Activated CD4-positive, alpha-beta T cell treated with anti-CD3 and anti-CD28 coated beads for 4 hours (primary cell): ENCODE measurements around the gene PAMR1.
"Not testable (repeated sequence)": the region's sequence is repeated elsewhere in the genome, so short reads cannot be mapped to it uniquely, and the experiment has no call there.

Experiments used
- DNase-seq, 2 donors: peaks; one replicate each; pipeline ENCODE4 v3.0.0-alpha.2; 2020

Gene PAMR1, protein sequence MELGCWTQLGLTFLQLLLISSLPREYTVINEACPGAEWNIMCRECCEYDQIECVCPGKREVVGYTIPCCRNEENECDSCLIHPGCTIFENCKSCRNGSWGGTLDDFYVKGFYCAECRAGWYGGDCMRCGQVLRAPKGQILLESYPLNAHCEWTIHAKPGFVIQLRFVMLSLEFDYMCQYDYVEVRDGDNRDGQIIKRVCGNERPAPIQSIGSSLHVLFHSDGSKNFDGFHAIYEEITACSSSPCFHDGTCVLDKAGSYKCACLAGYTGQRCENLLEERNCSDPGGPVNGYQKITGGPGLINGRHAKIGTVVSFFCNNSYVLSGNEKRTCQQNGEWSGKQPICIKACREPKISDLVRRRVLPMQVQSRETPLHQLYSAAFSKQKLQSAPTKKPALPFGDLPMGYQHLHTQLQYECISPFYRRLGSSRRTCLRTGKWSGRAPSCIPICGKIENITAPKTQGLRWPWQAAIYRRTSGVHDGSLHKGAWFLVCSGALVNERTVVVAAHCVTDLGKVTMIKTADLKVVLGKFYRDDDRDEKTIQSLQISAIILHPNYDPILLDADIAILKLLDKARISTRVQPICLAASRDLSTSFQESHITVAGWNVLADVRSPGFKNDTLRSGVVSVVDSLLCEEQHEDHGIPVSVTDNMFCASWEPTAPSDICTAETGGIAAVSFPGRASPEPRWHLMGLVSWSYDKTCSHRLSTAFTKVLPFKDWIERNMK

DNA sequence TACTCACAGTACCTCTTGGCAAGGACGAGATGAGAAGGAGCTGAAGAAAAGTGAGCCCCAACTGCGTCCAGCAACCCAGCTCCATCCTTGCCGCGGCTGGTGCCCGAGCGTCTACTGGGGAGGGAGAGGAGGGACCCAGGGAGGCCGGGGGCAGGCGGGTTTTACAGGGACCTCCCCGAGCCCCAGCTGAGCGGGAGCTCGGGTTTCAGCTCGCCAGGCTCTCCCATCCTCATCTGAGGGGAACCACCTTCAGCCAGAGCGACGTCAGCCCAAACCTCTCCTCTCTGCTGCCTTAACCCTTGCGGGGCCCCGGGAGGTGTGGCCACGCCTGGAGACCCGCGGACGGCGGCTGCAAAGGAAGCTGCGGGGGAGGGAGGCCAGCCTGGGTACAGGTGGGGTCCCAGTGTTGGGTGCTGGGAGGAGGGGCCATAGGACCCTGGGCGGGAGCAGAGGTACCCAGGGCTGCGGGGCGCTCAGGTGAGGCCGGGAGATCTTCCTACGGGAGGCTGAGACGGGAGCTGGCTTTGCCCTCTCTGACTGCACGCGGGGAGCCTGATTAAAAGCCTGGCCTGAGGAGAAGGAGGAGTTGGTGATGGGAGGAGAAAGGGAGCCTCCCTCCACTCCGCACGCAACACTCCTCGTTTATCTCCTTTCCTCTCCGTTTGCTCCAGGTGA lies at the start of gene PAMR1:
Gene PAMR1 (minus strand): TSS at position 116 of the 675 bp plus-strand sequence. CDS start 31 bp downstream, at position 85.
- DNase-seq: no peak

DNA sequence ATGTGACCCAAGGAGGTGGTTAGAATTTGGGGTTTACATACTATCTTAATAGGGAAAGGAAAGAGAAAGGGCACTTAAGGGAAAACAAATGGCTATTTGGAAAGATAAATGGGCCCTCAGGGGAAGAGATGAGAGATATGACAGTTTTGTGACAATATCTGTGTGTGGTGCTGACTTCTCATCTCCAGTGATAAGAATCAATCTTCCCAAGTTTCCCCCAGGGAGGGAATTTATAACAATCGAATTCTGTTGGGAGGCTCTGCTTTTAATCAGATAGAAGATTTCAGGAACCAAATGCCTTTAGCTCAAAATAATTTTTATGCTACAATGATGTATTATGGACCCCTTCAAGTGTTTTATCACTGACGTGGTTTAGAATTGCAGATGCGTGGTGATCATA lies 46.3 kb upstream of the PAMR1 start:
- DNase-seq: no peak

DNA sequence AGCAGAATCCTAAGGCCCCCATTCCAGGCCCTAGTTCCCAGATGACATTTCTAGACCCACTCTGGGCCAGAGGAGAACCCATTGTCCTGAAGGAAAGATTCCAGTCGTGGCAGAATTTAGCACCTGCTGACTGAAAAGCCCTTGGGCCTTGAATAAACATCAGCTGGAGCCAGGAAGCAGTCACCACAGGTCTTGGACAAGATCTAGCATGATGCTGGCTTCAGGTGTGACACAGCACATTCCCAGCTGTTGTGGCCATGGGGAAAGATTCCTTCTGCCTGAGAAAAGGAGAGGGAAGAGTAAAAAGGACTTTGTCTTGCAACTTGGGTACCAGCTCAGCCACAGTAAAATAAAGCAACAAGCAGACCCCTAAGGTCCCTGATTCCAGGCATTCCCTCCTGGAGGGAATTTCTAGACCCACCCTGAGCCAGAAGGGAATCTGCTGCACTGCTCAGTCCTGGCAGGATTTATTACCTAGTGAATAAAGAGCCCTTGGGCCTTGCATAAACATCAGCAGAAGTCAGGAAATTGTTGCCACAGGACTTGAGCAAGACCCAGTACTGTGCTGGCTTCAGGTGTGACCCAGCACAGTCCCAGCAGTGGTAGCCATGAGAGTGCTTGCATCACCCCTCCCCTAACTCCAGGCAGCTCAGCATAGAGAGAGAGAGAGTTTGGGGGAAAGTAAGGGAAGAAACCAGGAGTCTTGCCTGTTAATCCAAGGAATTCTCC lies 42.5 kb upstream of the PAMR1 start:
- no peak for DNase-seq

DNA sequence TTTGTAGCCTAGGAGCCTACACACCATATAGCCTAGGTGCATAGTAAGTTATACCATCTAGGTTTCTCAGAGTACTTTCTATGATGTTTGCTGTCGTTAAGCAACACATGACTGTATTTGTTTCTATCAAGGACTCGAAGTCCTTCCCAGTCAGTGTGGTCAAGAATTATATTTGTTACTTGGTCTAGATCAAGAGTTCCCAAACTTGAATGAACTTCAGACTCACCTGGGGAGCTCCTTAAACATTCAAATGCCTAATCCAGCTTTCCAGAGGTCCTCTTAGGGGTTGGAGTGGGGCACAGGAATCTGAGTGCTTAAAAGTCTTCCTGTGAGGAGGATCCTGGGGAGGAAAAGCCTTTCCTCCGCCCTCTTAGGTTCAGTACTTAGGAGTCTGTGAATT lies 41.5 kb upstream of the PAMR1 start:
- no peak for DNase-seq

DNA sequence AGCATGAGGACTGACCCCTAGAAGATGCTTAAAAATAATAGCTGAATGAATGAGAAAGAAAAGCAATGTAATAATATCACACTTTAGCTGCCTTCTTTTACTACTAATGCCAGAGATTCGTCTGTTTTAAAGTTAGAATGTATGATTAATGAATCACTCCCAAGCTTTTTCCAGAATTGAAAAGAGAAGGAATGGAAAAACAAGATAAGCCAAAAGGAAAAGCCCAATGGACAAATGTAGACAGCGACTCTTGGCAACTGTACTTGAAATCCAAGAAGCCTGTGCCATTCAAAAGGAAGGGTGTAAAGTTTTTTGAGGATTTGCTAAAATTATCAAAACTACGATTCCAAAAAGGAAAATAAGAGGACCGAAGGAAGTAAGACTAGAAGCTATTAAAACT lies 40.8 kb upstream of the PAMR1 start:
- DNase-seq: no peak

DNA sequence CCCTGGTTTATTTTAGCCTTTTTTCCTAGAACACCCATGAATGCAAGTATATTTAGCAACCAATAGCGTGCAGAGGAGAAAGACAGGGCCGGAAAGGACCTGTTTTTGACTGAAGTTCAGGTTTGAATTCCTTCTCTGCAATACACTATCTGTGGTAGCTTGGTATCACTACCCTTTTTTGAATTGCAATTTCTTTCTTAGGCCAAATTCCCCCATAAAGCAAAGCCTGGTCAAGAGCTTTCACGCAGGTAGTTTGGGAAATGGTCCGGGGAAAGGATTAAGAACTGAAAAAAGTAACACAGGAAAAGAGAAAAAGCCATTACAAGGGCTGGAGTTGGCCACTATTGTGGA lies 38.8 kb upstream of the PAMR1 start:
- no peak for DNase-seq

DNA sequence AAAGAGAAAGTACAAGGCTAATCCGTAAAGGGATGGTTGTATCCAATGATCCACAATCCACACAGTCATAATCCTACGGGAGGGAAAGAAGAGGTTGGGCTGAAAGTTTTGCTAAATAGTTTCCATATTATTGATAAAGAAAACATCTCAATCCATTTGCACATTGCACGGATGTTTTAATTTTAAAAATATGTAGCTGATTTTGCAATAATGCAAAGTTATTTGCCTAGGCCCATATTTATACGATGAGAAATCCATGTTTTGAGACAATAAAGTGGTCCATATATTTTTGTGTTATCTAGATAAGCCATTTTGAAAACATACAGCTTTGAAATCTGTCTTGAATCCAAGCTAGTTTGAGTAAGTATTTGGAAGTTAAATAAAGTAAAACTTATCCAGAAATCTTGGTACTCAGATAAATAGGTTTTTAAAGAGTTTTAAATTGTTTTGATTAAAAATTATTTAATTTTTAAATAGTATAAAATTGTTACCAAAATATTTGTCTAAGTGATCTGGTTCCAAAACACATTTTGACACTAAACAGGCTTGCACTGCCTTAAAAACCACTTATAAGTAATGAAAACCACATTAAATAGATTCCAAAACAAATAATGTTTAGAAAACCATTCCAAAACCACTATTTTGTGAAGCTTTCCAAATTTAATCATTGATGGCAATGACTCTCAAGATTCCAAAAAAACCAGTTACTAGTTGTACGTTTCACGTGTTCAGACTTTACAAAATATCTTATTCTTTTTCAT lies 38.2 kb upstream of the PAMR1 start:
- DNase-seq: no peak

DNA sequence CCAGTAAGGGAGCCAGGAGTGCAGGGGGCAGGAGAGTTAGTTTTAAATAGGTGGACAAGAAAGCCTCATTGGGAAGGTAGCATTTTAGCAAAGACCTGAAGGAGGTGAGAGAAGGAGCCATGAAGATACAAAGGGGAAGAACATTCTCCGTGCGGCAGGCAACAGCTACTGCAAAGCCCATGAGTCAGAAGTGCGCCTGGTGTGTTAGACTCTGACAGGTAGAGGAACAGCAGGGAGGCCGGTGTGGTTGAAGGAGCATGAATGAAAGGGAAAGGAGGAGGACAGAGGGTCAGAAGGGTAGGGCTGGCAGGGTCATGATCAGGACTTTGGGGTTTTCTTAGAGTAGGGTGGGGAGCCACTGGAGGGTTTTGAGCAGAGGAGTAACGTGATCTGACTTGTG lies 34.5 kb upstream of the PAMR1 start:
- no peak for DNase-seq

DNA sequence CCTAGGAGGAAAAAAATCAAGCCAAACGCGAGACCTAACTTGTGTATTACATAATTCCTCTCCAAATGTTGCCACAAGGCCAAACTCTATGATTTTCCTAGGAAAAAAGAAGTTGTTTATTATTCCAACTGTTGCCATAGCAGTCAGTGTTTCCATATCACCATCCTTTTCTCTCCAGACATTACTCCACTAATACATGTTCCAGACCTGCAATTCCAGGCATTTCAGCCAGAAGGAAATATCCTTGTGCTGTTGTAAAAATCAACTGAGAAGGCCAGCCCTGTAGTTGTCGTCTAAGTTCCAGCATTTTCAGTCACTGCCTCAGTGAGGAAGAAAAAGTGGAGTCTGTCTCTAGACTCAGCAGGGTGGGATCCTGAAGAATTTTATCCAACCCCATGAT lies 33.1 kb upstream of the PAMR1 start:
- DNase-seq: no peak

DNA sequence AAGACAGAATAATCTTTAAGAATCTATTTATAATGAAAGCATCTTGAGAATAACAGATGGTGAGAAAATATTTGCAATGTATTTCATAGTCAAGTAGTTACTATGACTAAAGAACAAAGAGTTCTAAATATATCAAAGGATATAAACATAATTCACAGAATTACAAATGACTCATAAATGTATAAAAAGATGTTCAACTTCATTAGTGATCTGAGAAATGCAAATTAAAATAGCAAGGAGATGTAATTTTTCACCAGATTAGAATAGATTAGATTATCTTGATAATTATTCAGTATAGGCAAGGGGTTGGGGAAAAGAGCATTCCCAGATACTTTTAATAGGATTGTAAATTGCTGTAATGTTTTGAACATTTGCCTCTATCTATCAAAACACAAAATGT lies 30.1 kb upstream of the PAMR1 start:
- no peak for DNase-seq

DNA sequence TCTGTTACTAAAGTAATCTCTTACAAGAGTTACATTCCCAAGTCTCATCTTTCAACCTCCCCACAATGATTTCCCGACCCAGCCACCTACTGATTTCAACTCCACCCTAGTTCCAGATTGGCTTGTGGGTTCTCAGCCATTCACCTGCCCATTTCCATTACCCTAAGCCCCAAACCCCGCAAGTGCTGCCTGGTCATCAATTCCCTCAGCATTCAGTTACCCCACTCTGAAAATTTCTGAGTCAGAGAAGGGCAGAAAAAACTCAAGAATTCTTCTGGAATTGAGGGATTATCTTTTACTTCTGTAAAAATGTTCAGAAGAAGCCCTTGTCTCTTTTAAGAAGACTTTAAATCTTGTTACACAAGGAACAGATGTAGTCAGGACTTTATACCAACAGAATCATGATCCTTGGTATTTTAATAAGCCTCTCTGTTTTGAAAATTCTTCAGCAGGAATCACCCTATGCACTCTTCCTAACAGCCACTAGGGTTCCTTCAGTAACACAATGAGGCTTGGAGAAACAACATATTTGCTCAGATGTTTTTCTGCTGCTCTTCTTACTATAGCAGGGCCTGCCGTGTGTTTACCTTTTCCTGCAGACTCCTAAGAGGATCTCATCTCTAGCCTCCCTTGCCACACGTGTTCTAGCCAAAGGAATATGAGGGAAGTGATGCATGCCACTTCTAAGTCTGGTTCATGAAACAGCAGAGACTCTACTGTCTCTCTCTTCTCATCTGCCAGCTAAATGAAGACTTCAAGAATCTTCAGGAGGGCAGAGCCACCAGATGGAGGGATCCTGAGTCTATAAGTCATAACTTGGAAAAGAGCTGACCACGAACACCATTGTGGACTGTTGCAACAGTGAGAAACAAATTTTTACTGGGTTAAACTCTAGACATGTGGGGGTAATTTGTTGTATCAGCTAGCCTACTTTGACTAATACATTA lies 29.3 kb upstream of the PAMR1 start:
- no peak for DNase-seq

DNA sequence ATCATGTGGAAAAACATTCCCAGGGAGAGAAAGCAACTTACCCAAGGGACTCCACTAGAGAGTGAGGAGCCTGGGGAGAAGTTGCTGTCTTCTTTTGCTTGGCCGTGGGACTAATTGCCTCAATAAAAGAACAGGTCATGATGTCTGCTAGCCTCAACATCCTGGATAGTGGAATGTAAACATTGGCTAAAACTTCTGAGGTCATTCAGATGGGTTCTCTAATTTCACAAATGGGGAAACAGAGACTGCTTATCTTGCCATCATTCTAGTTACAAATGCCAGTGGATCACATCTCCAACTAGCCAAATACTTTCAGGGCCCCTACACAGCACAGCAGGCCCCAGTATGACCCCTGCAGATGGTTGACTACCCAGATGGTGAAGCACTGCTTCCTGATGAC lies 28.4 kb upstream of the PAMR1 start:
- no peak for DNase-seq

DNA sequence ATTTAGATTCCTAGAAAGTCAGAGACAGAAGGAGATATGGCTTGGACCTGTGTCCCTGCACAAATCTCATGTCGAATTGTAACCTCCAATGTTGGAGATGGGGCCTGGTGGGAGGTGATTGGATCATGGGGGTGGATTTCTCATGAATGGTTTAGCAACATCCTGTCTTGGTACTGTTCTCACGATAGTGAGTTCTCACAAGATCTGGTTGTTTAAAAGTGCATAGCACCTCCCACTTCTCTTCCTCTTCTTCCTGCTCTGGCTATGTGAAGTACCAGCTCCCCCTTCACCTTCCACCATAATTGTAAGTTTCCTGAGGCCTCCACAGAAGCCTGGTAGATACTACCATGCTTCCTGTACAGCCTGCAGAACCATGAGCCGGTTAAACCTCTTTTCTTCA lies 27.6 kb upstream of the PAMR1 start:
- no peak for DNase-seq

DNA sequence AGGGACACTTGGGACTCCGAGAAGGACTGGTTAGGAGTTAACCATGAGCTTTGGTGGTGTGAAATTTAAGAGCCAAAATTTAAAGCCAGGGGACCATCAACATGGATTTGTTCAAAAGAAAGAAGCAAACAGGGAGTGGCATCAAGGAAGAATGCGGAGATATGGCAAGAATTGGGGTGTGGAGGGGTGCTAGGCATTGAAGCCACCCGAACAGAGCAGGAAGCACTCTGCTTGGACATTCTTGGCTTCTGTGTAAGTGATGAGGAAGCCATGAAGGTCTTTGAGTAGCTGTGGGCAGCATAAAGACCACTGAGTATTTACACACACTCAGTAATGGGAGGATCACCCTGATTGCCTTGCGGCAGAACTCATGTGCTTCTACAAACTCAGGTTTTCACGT lies 27.2 kb upstream of the PAMR1 start:
- no peak for DNase-seq

DNA sequence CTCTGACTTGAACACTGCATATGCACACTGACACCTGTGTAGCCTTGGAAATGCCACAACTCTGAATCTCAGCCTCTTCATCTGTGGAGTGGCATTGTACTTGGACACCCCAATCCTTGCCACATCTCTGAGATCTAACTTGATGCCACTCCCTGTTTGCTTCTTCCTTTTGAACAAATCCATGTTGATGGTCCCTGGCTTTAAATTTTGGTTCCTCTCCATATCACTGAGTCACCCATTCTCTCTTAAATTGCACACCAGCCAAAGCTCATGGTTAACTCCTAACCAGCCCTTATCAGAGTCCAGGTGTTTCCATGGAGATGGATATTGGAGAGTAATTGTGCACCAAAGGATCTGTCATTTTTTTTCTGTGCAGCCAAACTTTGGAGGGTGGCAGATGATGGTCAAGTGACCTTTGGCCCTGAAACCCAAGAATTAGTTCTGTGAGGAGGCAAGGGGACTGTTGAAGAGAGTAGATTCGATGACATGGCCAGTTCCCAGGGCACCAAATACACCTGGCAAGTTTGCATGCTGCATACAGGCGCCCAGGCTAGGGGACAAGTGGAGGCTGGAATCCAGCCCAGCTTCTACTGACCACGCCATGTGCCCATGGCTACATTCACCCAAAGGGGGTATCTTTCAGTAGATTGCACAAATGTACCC lies 25.1 kb upstream of the PAMR1 start:
- DNase-seq: no peak

DNA sequence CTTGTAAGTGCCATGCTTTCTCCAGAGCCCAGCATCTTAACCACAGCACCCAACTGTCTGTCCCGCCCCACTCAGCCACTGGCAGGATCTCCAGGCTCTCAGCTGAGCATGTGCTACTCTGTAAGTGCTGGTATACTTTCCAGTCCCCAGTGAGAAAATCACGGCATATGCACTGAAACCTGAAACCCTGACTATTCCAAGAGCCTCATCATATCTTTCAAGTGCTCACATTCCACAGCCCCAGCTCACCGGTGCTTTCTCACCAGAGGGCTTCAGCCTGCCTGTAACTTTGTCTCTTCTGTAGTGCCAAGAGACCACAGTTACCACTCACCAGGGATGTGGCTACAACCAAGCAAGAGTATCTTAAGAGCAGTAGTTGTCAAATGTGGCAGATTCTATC lies 24.4 kb upstream of the PAMR1 start:
- no peak for DNase-seq

DNA sequence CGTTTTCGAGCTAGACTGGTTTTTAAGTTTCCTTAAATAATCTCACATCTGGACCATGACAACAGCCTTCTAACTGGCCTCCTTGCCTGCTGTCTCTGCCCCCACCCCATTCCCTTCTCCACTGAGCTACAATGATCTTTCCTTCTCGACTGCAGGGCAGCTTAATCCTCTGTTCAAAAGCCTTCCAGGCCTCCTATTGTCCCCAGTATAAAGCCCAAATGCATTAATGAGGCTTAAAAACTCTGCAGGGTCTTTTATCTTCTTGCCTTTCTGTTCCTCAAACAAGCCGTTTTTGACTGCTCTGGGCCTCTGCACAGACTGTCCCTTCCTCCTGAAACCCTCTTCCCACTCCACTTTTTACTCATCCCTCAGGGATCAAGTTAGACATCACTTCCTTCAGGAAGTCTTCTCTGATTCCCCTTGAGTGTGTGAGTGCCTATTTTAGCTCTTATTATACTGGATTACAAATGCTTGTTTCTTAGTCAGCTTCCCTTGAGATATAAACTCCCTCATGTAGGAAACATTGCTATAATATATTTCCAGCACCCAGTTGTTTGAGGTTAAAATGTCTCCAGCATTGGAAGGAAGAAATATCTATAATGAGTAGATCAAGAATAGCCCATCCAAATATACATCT lies 23.6 kb upstream of the PAMR1 start:
- no peak for DNase-seq

DNA sequence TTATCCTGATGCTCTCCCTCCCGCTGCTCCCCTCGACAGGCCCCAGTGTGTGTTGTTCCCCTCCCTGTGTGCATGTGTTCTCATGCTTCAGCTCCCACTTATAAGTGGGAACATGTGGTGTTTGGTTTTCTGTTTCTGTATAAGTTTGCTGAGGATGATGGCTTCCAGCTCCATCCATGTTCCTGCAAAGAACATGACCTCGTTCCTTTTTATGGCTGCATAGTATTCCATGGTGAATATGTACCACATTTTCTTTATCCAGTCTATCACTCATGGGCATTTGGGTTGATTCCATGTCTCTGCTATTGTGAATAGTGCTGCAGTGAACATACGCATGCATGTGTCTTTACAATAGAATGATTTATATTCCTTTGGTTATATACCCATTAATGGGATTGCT lies 22.6 kb upstream of the PAMR1 start:
- not testable (repeated sequence) for DNase-seq

DNA sequence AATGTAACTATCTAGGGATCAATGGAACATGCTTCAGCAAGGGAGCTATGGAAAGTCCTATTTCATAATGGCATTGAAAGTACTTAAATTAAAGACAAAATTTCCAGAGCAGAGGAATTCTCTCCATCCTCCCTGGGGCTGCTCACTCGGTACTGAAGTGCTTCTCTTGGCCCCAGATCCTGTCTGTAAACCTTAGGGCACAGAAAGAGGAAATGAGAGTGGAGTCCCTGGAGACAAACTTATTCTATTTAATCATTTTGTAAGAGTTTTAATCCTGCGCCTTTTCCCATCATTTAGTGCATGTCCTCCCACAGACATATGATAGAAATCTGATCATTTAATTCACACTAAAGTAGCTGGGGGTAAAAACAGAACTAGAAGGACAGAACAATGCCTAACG lies 20.9 kb upstream of the PAMR1 start:
- no peak for DNase-seq

DNA sequence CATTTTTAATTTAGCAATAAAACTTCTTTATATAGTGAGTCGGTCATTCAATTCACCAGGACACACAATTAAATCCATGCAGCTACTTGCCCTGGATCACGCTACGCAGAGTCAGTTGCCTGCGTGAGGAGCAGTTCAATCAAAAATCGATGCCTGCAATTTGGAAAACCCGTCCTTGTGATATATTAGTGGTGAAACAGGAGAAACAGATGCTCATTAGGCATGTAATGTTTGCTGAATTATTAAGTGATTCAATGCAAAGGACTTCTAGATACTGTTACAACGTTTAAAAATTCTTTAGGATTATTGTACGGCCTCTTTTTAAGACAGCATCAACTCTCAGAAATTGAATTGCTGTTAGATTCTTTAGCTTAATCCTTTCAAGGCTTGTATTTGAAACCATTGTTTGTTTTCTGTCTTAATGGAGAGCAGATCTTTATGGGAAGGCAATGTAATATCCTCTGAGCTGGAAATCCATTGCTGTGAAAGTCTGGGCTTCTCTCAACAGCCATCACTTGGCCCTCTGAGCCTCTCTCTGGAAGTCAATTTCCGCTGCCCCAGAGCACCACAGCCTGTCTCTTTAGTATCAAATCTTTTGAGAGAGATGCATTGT lies 20.1 kb upstream of the PAMR1 start:
- DNase-seq: no peak
